GM23338 (cell line): ENCODE measurements around the gene CYP46A1. TPM values are rescaled to one million over a fixed set of nuclear protein-coding genes. Genes with fewer than 3 reads are reported as not detected.

Experiments used
- ATAC-seq: fragments of 200-7000 bp; cut with Tn5 transposase; 3 replicates; pipeline ENCODE4 v1.9.1; 2020
- DNase-seq: peaks from one replicate; pipeline ENCODE4 v3.0.0-alpha.2; 2015; ENCODE audit warnings: low spot score
- H2AFZ ChIP-seq: fragments of 200-600 bp; sonication (generic); 2 replicates; pipeline ENCODE4 v1.8.0; 2016; ENCODE audit warnings: antibody characterized with exemption, mild to moderate bottlenecking, moderate library complexity
- H3F3A ChIP-seq: fragments of 200-600 bp; sonication (generic); replicated peaks from 2 replicates; pipeline ENCODE4 v1.8.0; 2017; ENCODE audit warnings: antibody characterized with exemption, mixed run types, low read depth
- H3K27ac ChIP-seq: fragments of 200-600 bp; sonication (generic); 2 replicates; pipeline ENCODE4 v1.6.1; 2016; ENCODE audit warnings: low read depth
- H3K27me3 ChIP-seq: fragments of 200-600 bp; sonication (generic); 2 replicates; pipeline ENCODE4 v1.8.0; 2016; ENCODE audit warnings: mild to moderate bottlenecking, mixed run types, moderate library complexity; ENCODE audit not compliant: insufficient read depth
- H3K36me3 ChIP-seq: fragments of 200-600 bp; sonication (generic); 2 replicates; pipeline ENCODE4 v1.8.0; 2016; ENCODE audit warnings: mild to moderate bottlenecking; ENCODE audit not compliant: insufficient read depth
- H3K4me1 ChIP-seq: fragments of 200-600 bp; sonication (generic); 2 replicates; pipeline ENCODE4 v1.8.0; 2016; ENCODE audit warnings: mild to moderate bottlenecking, moderate library complexity; ENCODE audit not compliant: insufficient read depth
- H3K4me2 ChIP-seq: fragments of 200-600 bp; sonication (generic); 2 replicates; pipeline ENCODE4 v1.7.1; 2017; ENCODE audit warnings: mixed run types
- H3K4me3 ChIP-seq: fragments of 200-600 bp; sonication (generic); 2 replicates; pipeline ENCODE4 v1.6.1; 2016; ENCODE audit warnings: mixed run types
- H3K79me2 ChIP-seq: fragments of 200-600 bp; sonication (generic); replicated peaks from 2 replicates; pipeline ENCODE4 v1.8.0; 2017; ENCODE audit warnings: mild to moderate bottlenecking; ENCODE audit not compliant: insufficient read depth
- H3K9me2 ChIP-seq: fragments of 200-600 bp; sonication (generic); 2 replicates; pipeline ENCODE4 v1.8.0; 2017; ENCODE audit not compliant: insufficient read depth
- H4K20me1 ChIP-seq: fragments of 200-600 bp; sonication (generic); replicated peaks from 2 replicates; pipeline ENCODE4 v1.8.0; 2017; ENCODE audit warnings: mild to moderate bottlenecking; ENCODE audit not compliant: insufficient read depth
- H3K27ac Mint-ChIP-seq: 2 replicates; pipeline ENCODE4 v1.8.0; 2020; ENCODE audit warnings: inconsistent platforms, mild to moderate bottlenecking, moderate library complexity, mixed read lengths
- H3K27me3 Mint-ChIP-seq: 3 replicates; pipeline ENCODE4 v1.8.0; 2022; ENCODE audit warnings: low read depth, mild to moderate bottlenecking, moderate library complexity, mixed read lengths, inconsistent platforms; ENCODE audit not compliant: insufficient read depth, poor library complexity
- H3K36me3 Mint-ChIP-seq: 3 replicates; pipeline ENCODE4 v1.8.0; 2021; ENCODE audit warnings: low read depth, mild to moderate bottlenecking, inconsistent platforms, moderate library complexity, mixed read lengths
- H3K4me1 Mint-ChIP-seq: 3 replicates; pipeline ENCODE4 v1.8.0; 2020; ENCODE audit warnings: mild to moderate bottlenecking, inconsistent platforms, mixed read lengths
- H3K4me3 Mint-ChIP-seq: 3 replicates; pipeline ENCODE4 v1.8.0; 2021; ENCODE audit warnings: moderate library complexity, mild to moderate bottlenecking, inconsistent platforms, mixed read lengths
- H3K9me3 Mint-ChIP-seq: 3 replicates; pipeline ENCODE4 v1.8.0; 2020; ENCODE audit warnings: moderate library complexity, mild to moderate bottlenecking, inconsistent platforms, mixed read lengths
- CREB1 ChIP-seq: fragments of 250-450 bp; sonication (Bioruptor Pico); IDR thresholded peaks from 2 replicates; pipeline ENCODE4 v1.5.0; 2020; ENCODE audit warnings: low read depth, mild to moderate bottlenecking, moderate library complexity
- EZH2 ChIP-seq: fragments of 200-600 bp; sonication (generic); IDR thresholded peaks from one replicate; pipeline ENCODE4 v1.8.0; 2017; ENCODE audit warnings: antibody characterized with exemption, mild to moderate bottlenecking, low read depth; ENCODE audit not compliant: unreplicated experiment
- EZH2phosphoT487 ChIP-seq: fragments of 200-600 bp; sonication (generic); IDR thresholded peaks from one replicate; pipeline ENCODE4 v1.8.1; 2018; ENCODE audit warnings: antibody characterized with exemption; ENCODE audit not compliant: unreplicated experiment
- JUNB ChIP-seq: IDR thresholded peaks from one replicate; pipeline ENCODE4 v1.6.1; 2016; ENCODE audit warnings: antibody characterized with exemption; ENCODE audit not compliant: unreplicated experiment
- NANOG ChIP-seq: IDR thresholded peaks from 2 replicates; pipeline ENCODE4 v1.6.1; 2016; ENCODE audit warnings: antibody characterized with exemption, borderline replicate concordance
- POLR2AphosphoS5 ChIP-seq: IDR thresholded peaks from 2 replicates; pipeline ENCODE4 v1.6.1; 2016; ENCODE audit warnings: antibody characterized with exemption, low read depth
- REST ChIP-seq: IDR thresholded peaks from one replicate; pipeline ENCODE4 v1.6.1; 2018; ENCODE audit warnings: antibody characterized with exemption; ENCODE audit not compliant: unreplicated experiment
- STAT1 ChIP-seq: IDR thresholded peaks from one replicate; pipeline ENCODE4 v1.6.1; 2016; ENCODE audit warnings: antibody characterized with exemption; ENCODE audit not compliant: unreplicated experiment
- ZNF114 ChIP-seq: fragments of 250-450 bp; sonication (Bioruptor Pico); IDR thresholded peaks from 2 replicates; pipeline ENCODE4 v1.5.0; 2020; ENCODE audit warnings: mild to moderate bottlenecking, moderate library complexity
- ZNF331 ChIP-seq: fragments of 250-450 bp; sonication (Bioruptor Pico); IDR thresholded peaks from 2 replicates; pipeline ENCODE4 v1.5.0; 2020; ENCODE audit warnings: low read depth, mild to moderate bottlenecking, moderate library complexity
- polyA plus RNA-seq: library from polyadenylated mRNA; unstranded; fragments of >200 nt; fragmentation: Nextera tagmentation; extraction: Ambion mirVana; gene quantifications from 2 replicates; pipeline ENCODE4 v1.2.1, GENCODE V29; 2016
- total RNA-seq: library from RNA; depleted of rRNA; stranded (reverse); fragments of >200 nt; shearing (Covaris generic); gene quantifications from 2 replicates; pipeline ENCODE4 v1.2.3, GENCODE V29; 2014
- TF ChIP-seq, protein P1 (sequence below), 2 experiments: fragments of 200-600 bp in 1 of 2; sonication (generic) in 1 of 2; conservative IDR thresholded peaks; 2 replicates each; pipeline versions ENCODE4 v1.5.1 to v1.6.1; 2016 to 2017; ENCODE audit warnings: antibody characterized with exemption in 2 of 2, low read depth in 2 of 2, mild to moderate bottlenecking in 2 of 2, moderate library complexity in 1 of 2
- TF ChIP-seq, protein P2 (sequence below): IDR thresholded peaks from 2 replicates; pipeline ENCODE4 v1.6.1; 2016; ENCODE audit warnings: antibody characterized with exemption
- TF ChIP-seq, protein P3 (sequence below): fragments of 250-450 bp; sonication (Bioruptor Pico); IDR thresholded peaks from 2 replicates; pipeline ENCODE4 v1.5.0; 2020; ENCODE audit warnings: mild to moderate bottlenecking, moderate library complexity

The CYP46A1 gene
- total and polyA plus RNA-seq, 2 experiments from 2014 or later: 0.59 to 0.66 TPM

GRCh38 chr14:99636487-99636886, 47.6 kb upstream of the CYP46A1 start:
- Histone ChIP-seq H3K4me1 (no peaks in the 10 kb centered on the region), H3K4me3 (no peak overlapping the region), H3K79me2 (no peaks in the 10 kb centered on the region), H3F3A (no peaks in the 10 kb centered on the region), H3K27ac (no peak overlapping the region), H3K27me3 (no peaks in the 10 kb centered on the region), H3K9me2 (no peaks in the 10 kb centered on the region), H4K20me1 (no peaks in the 10 kb centered on the region), H3K36me3 (no peaks in the 10 kb centered on the region), H3K4me2 (no peak overlapping the region), H2AFZ (no peak overlapping the region)
- ATAC-seq (no peak), DNase-seq (no peak)
- H3K4me3 Mint-ChIP-seq: no peak overlapping the region
- no peak for TF ChIP-seq REST
- TF ChIP-seq NANOG: no peak
- no peak for TF ChIP-seq POLR2AphosphoS5
- no peak for TF ChIP-seq EZH2phosphoT487
- no peak for TF ChIP-seq CREB1 (CRISPR knock-in tag)
- TF ChIP-seq, protein P1, sequence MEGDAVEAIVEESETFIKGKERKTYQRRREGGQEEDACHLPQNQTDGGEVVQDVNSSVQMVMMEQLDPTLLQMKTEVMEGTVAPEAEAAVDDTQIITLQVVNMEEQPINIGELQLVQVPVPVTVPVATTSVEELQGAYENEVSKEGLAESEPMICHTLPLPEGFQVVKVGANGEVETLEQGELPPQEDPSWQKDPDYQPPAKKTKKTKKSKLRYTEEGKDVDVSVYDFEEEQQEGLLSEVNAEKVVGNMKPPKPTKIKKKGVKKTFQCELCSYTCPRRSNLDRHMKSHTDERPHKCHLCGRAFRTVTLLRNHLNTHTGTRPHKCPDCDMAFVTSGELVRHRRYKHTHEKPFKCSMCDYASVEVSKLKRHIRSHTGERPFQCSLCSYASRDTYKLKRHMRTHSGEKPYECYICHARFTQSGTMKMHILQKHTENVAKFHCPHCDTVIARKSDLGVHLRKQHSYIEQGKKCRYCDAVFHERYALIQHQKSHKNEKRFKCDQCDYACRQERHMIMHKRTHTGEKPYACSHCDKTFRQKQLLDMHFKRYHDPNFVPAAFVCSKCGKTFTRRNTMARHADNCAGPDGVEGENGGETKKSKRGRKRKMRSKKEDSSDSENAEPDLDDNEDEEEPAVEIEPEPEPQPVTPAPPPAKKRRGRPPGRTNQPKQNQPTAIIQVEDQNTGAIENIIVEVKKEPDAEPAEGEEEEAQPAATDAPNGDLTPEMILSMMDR (conservative IDR thresholded peaks at IDR 0.05; ENCODE audit: low read depth in 2 of 2): no peak
- TF ChIP-seq, protein P2, sequence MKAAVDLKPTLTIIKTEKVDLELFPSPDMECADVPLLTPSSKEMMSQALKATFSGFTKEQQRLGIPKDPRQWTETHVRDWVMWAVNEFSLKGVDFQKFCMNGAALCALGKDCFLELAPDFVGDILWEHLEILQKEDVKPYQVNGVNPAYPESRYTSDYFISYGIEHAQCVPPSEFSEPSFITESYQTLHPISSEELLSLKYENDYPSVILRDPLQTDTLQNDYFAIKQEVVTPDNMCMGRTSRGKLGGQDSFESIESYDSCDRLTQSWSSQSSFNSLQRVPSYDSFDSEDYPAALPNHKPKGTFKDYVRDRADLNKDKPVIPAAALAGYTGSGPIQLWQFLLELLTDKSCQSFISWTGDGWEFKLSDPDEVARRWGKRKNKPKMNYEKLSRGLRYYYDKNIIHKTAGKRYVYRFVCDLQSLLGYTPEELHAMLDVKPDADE: no peak
- TF ChIP-seq EZH2: no peak
- TF ChIP-seq, protein P3, sequence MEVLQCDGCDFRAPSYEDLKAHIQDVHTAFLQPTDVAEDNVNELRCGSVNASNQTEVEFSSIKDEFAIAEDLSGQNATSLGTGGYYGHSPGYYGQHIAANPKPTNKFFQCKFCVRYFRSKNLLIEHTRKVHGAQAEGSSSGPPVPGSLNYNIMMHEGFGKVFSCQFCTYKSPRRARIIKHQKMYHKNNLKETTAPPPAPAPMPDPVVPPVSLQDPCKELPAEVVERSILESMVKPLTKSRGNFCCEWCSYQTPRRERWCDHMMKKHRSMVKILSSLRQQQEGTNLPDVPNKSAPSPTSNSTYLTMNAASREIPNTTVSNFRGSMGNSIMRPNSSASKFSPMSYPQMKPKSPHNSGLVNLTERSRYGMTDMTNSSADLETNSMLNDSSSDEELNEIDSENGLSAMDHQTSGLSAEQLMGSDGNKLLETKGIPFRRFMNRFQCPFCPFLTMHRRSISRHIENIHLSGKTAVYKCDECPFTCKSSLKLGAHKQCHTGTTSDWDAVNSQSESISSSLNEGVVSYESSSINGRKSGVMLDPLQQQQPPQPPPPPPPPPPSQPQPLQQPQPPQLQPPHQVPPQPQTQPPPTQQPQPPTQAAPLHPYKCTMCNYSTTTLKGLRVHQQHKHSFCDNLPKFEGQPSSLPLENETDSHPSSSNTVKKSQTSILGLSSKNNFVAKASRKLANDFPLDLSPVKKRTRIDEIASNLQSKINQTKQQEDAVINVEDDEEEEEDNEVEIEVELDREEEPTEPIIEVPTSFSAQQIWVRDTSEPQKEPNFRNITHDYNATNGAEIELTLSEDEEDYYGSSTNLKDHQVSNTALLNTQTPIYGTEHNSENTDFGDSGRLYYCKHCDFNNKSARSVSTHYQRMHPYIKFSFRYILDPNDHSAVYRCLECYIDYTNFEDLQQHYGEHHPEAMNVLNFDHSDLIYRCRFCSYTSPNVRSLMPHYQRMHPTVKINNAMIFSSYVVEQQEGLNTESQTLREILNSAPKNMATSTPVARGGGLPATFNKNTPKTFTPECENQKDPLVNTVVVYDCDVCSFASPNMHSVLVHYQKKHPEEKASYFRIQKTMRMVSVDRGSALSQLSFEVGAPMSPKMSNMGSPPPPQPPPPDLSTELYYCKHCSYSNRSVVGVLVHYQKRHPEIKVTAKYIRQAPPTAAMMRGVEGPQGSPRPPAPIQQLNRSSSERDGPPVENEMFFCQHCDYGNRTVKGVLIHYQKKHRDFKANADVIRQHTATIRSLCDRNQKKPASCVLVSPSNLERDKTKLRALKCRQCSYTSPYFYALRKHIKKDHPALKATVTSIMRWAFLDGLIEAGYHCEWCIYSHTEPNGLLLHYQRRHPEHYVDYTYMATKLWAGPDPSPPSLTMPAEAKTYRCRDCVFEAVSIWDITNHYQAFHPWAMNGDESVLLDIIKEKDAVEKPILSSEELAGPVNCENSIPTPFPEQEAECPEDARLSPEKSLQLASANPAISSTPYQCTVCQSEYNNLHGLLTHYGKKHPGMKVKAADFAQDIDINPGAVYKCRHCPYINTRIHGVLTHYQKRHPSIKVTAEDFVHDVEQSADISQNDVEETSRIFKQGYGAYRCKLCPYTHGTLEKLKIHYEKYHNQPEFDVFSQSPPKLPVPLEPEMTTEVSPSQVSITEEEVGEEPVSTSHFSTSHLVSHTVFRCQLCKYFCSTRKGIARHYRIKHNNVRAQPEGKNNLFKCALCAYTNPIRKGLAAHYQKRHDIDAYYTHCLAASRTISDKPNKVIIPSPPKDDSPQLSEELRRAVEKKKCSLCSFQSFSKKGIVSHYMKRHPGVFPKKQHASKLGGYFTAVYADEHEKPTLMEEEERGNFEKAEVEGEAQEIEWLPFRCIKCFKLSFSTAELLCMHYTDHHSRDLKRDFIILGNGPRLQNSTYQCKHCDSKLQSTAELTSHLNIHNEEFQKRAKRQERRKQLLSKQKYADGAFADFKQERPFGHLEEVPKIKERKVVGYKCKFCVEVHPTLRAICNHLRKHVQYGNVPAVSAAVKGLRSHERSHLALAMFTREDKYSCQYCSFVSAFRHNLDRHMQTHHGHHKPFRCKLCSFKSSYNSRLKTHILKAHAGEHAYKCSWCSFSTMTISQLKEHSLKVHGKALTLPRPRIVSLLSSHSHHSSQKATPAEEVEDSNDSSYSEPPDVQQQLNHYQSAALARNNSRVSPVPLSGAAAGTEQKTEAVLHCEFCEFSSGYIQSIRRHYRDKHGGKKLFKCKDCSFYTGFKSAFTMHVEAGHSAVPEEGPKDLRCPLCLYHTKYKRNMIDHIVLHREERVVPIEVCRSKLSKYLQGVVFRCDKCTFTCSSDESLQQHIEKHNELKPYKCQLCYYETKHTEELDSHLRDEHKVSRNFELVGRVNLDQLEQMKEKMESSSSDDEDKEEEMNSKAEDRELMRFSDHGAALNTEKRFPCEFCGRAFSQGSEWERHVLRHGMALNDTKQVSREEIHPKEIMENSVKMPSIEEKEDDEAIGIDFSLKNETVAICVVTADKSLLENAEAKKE (CRISPR knock-in tag): no peak
- no peak for TF ChIP-seq ZNF114 (CRISPR knock-in tag)
- no peak for TF ChIP-seq ZNF331 (CRISPR knock-in tag)
- no peak for TF ChIP-seq STAT1
- TF ChIP-seq JUNB: no peak
- H3K27me3 Mint-ChIP-seq: peaks cover 4% of the 10 kb centered on the region
- H3K36me3 Mint-ChIP-seq: no peaks in the 10 kb centered on the region
- H3K9me3 Mint-ChIP-seq: no peaks in the 10 kb centered on the region
- no peak overlapping the region; the same call in 1 of the 2 replicates for H3K27ac Mint-ChIP-seq
- peaks cover 4% of the 10 kb centered on the region; the same call in 2 of the 3 replicates for H3K4me1 Mint-ChIP-seq
